GM21423 (cell line): ENCODE measurements around the gene RBM28.

Source experiments
- ATAC-seq: cut with Tn5 transposase; IDR thresholded peaks from one replicate; pipeline ENCODE4 v1.9.1; 2021; ENCODE audit warnings: mild to moderate bottlenecking, moderate library complexity; ENCODE audit not compliant: unreplicated experiment

The RBM28 gene

DNA sequence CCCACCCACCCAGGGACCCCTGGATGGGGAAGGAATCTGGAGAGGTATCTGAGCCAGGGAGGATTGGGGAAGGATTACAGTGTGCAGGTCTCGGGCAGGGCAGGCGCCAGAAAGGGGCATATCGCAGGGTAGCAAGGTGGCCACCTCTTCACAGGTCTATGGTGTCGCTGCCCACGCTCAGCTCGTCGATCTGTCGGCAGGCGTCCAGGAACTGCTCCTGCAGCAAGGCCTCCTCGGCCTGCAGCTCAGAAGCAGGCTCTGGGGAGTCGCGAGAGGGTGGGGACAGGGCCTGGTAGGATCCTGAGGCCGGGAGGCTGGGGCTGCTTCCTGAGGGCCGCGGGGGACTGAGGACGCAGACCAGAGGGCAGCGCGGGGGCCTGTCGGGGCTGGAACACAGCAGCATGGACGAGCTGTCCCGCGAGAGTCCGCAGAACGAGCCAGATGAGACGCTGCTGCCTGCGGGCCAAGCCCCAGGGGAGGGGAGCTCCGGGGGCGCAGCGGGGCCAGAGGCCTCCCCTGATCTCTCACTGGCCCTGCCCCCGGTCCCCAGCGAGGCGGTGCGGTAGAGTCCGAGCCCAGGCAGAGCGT, 7.1 kb upstream of the RBM28 start:
- no peak for ATAC-seq

DNA sequence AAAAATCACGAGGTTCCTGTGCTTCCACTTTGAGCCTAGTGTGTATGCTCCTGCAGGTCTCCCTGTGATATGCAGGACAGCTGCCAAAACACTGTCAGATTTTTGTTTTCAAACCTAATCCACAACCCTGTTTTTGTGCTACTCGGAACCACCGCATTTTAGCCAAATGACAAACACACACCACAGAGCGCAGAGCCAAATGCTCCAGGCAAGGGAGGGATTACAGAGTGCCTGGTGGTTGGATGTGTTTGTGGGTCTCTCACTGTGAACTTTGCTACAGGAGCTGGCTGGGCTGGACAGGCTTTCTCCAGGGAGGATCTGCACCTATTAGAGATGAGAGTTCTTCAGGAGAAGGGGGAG, 5.7 kb upstream of the RBM28 start:
- no peak for ATAC-seq

DNA sequence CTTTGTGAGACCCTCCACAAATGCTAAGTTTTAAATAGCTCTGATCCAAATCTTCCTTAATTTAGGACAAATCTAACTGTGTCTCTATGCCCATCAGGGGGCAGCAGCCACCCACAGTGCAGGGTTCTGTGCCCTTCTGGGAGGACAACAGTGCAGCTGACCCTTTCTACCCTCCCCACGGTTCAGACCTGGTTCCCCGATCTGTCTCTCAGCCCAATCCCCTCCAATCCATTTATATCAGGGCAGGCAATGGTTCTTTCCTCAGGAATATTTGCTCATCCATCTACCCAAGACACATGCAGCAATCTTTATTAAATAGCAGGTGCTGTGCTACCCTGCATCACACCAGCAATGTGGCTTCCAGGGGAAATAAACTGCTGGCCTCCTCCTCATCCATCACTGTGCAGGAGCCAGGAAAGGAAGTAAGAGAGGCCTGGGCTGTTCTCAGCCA, 4.0 kb upstream of the RBM28 start:
- no peak for ATAC-seq

DNA sequence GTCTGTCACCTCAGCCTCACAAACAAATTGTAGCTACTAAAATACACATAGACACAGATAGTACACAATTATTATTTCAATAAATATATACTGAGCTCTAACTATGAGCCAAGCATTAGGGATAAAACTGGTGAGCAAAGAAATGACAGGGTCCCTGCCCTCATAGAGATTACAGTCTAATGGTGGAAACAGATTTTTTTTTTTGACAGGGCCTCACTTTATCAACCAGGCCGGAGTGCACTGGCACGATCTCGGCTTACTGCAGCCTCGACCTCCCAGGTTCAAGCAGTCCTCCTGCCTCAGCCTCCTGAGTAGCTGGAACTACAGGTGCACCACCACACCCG, 695 bp upstream of the RBM28 start:
- no peak for ATAC-seq

DNA sequence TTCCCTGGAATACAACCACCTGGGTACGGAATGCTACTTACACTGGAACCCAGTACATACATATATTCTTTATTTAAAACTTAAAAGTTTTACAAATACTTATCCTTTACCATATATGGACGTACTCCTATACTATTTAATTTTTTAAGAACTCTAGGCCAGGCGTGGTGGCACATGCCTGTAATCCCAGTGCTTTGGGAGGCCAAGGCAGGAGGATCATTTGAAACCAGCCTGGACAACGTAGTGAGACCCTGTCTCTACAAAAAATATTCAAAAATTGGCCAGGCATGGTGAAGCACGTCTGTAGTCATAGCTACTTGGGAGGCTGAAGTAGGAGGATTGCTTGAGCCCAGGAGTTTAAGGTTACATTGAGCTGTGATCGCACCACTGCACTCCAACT, 2.0 kb downstream of the RBM28 start:
- ATAC-seq, result no peak

DNA sequence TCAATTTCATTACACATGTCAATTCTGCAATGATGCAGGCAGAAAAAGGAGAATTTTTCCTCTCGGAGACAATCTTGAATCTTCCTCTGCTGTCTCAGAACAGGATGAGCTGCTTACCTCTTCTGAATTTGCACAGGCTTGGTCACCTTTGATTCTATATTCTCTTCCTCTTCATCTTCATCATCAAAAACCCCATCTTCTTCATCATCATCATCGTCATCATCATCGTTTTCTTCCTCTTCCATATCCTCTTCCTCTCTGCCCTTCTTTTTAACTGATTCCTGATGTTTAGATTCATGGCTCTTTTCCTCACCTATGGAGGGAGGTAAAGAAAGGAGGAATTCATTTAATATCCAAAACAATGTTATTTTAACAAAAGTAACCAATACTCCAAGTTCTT, 8.0 kb downstream of the RBM28 start:
- ATAC-seq, result no peak

DNA sequence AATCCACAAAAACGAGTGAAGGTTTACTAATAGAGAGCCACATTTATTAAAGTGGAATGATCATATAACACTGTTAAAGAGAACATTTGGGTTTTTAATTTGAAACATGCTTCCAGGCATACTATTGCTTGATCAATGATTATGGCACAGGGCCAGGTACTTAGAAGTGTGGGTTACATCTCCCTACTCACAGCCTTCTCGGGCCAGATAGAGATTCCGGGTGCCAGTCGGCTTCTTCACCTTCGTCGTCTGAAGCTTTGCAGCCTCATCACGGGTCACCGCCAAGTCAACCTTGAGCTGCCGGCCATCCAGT, 19.4 kb downstream of the RBM28 start:
- no peak for ATAC-seq

DNA sequence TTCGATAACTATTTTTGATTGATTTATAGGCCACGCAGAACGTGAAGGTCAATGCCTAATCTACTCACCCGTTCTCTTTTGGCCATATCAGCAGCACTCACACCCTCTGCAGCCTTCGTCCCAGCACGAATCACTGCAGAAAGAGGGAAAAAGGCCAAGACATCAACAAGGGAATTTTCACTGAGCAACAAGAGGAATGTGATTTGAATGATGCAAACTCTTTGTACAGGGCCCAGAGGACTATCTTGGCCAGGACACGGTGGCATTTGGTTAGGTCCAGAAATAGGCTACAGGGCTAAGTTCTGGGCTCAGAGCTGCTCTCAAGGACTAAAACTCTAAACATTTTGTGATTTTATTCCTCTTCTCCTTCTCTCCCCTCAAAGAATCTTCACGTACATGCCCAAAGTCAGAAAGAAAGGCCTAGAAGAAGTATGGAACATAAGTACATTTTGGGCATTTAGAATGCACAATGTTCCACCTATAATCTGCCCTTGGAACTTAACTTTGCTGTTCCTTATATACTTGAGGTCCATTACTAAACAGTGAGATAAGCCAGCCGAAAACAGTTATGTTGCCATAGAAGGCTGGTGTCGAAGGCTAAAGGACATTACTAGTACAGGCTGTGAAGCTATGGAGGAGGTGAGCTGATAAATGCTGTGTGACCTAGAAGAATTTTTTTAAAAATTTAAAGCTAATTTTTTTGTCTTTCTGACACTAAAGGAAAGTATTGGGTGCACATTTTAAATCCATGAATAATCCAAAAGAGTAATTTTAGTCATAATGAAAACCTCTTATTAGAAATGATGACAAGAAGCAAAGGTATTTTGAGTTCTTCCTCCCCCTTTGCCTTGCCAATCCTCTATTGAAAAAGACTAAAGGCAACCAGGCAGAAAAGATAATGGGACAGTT, 20.0 kb downstream of the RBM28 start:
- ATAC-seq, result no peak

DNA sequence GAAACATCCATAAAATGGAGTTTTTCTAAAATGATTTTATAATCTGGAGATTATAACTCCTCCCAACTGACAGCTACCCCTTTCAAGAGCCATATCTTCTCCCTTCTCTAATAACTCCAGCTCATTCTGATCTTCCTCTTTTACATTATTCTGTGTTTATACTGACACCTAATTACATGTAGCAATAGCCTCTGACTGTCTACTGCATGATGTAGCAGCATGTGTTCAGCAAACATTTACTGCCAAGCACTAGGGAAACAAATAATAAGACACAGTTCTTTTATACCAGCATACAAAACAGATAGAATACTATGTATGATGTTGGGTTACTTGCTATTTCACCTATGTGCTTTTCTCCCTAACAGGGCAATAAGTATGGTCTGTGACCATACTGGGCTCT, 20.7 kb downstream of the RBM28 start:
- ATAC-seq, result no peak

DNA sequence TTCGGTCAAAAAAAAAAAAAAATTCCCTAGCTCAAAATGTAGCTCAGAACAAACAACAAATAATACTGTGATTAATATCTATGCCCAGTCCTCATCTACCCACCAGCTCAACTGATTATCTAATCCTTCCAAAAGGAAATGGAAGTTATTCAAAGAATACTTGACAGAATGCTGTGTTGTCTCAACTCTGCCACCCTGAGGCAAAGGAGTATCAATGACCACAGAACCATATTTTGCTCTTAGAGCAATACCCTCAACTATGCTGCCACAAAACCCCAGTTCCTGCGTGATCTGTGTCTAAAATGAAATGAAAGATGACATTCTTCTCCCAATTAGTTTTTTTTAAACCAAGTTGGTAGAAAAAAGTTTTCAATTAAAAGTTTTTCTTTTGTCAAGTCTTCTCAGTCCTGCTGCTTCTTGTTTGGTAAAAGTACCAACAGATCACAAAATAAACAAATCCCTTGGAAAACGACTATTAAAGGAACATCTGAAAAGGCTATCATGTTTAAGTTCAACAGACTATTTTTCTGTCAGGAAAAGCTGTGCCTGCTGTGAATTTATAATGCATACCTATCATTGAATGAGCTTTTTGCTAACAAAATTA, 21.6 kb downstream of the RBM28 start:
- no peak for ATAC-seq

DNA sequence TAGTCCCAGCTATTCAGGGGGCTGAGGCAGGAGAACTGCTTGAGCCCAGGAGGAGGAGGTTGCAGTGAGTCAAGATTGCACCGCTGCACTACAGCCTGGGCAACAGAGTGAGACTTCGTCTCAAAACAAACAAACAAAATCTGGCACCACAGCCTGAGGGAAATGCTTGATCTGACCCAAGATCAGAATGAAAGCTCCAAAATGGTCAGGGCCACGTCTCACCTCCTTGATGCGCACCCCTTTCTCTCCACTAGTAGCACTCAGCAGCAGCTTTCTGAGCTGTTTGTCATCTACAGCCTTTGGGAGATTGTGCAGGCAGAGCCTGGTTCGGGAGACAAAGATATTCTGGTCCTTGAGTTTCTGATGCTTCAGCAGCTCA, 22.7 kb downstream of the RBM28 start:
- ATAC-seq, result no peak

DNA sequence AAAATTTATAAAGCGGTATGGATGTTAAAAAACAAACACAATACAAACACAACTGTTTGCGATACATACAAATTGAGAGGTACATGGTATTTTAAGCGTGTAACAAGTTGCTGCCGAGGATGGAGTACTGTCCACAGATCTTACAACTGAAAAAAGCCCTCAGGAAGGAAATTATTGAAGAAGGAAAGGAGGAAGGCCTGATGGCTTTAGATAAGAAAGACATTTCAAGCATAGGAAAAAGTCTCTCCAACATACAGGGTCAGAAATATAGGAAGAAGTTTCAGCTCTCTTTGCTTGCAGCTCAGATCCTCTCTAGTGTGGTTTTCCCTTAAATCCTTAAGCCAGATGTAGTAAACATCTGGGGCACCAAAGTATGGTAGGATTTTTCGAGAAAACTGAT, 25.0 kb downstream of the RBM28 start:
- ATAC-seq, result no peak

DNA sequence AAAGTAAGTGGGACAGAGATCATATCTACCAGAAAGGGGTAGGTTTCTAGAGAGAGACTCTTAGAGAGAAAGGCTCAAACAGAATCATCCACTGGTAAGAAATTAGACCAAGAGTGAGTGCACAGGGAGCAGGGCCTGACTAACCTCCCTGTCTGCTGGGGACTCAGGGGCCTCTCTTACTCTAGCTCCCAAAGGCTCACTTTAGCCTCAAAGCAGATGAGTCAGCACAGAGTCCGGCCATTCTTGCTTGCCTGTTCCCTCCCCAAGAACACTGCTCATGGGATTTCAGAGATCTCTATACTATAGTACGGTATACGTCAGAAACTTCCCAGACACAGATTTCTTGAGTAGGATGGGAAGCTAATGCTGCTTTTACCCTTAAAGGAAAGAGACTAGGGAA, 32.7 kb downstream of the RBM28 start:
- no peak for ATAC-seq

DNA sequence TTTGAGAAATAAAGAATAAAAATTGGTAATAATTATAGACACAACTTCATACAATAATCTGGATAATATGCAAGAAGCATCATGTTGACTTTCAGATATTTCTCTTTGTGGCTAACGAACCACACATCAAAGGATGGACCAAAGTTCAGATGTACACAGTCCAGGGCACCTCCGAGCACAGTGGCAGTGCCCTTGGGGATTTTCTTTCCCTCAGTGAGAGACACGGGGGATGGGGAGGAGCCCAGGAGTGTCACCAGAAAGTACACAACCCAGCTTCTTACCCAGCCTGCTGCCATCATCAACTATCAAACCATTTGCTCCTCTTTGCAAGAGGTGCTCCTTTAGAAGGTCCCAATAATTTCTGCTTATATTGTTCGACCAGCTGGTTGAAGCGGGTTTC, 33.2 kb downstream of the RBM28 start:
- no peak for ATAC-seq

DNA sequence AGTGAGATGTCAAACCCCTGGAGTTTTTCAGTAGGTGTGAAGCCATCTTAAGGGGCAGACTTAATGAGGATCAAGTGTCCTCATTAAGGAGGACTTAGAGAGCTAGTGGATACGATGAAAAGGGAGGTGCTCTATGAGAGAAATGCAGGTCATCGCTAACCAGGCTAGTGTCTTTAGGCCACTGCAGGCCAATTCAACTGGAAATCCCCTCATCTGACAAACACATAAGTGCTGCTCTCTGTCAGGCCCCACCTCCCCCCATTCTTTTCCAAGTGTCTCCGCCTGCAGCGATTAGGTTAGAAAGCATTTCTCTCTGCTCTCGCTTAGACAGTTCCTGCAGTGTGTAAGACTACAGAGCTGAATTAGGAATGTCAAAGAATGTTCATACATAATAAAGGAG, 33.7 kb downstream of the RBM28 start:
- no peak for ATAC-seq

DNA sequence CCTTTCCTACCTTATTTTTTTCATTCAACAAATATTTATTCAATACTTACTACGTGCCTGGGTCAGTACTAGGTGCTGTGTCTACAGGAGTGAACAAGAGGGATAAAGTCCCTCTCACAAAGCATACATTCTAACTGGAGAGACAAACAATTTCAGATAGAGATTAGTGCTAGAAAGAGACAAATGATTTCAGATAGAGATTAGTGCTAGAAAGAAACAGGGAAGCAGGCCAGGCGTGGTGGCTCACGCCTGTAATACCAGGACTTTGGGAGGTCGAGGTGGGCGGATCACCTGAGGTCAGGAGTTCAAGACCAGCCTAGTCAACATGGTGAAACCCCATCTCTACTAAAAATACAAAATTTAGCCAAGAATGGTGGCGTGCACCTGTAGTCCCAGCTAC, 34.6 kb downstream of the RBM28 start:
- no peak for ATAC-seq

DNA sequence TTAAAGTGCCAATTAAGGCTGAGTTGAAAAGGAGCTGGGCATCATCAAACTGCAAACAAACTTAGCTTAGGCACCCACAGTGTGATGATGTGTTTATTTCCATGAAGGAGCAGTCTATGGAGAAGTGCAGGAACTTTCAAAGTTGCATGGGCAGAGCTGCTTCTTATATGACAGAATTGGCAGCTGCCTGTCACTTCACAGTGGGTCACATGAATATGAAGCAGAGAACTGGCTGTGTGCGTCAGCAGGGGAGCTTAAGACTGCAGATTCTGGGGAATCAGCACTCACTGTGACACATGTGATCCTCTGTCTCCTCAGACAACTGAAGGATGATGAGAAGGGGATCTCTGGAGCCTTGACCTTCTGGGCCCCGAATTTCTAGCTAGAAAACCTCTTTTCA, 36.6 kb downstream of the RBM28 start:
- ATAC-seq, result no peak

DNA sequence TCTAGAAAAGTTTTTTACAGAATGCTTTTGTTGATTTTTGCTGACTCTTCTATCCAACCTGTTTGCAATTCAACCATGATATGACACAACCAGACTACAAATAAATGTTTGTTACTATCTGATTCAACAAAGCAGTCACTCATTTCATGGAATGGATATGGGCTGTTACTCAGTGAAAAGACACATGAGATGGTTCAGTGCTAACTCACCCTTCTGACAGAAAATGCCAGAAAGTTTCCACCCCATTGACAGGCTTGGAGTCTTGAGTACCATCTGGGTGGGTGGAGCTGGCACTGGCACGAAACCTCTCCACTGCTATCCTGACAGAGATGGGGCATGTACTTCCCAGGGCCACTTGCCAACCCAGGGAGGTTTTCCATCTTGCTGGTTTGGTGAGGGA, 39.5 kb downstream of the RBM28 start:
- no peak for ATAC-seq

DNA sequence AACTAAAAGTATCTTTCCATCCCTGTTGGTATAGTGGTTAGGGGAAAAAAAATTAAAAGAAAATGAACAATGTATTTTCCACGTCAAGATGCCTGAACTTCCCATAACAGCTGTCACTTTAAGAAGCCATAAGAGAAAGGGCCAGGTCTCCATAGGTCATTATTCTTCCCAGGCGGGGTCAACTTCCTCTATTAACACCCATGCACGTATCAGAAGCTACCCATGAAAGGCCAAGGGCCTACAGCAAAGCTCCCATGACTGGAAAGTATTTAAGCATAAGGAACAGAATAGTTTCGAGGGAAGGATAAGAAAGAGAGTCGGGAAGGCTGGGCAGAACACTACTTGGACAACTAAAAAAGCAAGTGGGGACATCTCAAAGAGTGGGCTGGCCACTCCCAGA, 40.1 kb downstream of the RBM28 start:
- no peak for ATAC-seq

DNA sequence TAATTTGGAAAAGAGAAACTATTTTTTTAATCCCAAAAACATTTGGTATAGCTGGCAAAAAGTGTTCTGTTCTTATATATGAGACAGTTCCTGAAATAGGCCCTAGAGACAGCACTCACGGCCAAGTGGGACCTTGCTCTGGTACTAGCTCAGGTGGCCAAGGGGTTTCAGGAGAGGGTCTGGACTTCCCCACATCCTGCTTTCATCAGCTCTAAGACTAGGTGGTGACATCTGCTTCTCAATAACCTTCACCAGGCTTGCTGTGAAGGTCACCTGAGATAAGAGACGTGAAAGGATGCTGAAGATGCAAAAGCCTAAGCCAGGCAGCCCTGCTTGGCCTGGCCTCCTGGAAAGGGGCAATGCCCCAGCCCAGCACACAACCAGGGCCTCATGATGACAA, 40.6 kb downstream of the RBM28 start:
- no peak for ATAC-seq

DNA sequence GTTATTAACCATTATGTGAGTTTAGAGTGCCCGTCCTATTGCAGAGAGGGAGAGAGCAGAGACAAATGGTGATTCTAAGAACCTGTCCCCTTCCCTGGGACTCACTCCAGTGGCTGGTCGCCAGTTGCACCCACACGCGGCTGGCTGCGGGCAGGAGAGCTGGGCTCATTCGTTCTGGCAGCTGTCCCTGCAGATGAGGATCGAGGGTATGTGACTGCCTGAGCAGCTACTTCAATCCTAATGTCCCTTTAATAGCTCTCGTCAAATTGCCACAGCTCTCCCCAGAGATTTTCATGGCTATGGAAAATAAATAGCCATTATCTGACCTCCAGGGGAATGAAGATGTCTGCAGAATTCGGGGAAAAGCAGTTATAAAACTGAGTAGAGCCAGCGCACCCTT, 41.6 kb downstream of the RBM28 start:
- no peak for ATAC-seq

DNA sequence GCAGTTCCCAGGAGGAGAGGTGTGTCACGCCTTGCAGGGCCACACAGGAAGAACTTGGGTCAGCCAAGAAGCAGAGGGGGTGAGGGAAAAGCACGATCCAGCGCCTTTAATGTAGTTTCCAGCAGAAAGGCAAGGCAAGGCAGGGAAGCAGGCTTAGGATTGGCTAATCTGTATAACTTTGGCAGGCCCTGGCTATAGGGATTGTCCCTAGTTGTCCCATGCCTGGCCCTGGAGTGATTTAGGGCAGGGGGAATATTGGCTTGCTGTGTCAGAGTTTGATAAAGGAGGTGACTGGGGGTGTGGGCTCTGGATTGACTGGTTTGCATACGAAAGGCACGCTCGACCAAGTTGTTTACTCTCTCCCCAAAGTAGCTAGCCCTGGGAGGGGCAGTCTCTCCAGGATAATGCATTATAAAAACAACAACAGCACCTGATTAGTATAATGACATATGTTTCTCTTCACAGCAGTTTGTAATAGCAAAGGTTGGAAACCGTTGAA, 44.5 kb downstream of the RBM28 start:
- no peak for ATAC-seq
